ENCODE results near the gene POLR1A. TPM values are rescaled to one million over a fixed set of nuclear protein-coding genes. Genes with fewer than 3 reads are reported as not detected.

The POLR1A gene
- total RNA-seq, 2 donors from 2014 or later: 37.9 to 45.5 TPM

DNA sequence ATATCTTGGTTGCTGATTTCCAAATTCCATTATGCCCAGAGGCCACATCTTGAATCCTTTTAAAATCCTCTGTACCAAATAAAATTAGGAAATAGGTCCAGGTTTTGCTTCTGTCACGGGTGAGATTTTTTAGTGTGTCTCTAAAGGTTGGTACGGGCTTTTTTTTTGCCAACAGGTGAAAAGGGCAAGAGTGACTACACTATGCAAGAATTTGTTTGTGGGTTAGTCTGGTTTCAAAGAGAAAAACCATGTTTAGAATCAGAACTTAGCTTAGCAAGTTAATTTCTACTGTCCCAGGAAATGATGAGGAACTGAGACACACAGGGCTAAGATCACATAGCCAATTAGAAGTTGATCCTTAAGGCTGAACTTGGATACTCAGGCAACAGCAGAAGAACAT, 41.7 kb downstream of the POLR1A start:
- Mint-ChIP-seq H3K4me1 (no peaks in the 10 kb centered on the region), H3K27me3 (ENCODE audit: insufficient read depth) (no peaks in the 10 kb centered on the region), H3K36me3 (ENCODE audit: low read depth) (peaks cover 74% of the 10 kb centered on the region), H3K4me3 (no peak overlapping the region), H3K9me3 (peaks cover 7% of the 10 kb centered on the region), H3K27ac (no peak overlapping the region)
- Histone ChIP-seq H3K9me3 (ENCODE audit: control insufficient read depth, low read length) (peaks cover 21% of the 10 kb centered on the region), H3K36me3 (ENCODE audit: control insufficient read depth, insufficient read depth, low read length) (peaks cover 95% of the 10 kb centered on the region), H3K27ac (ENCODE audit: low read depth, low read length) (no peak overlapping the region), H3K4me1 (ENCODE audit: control insufficient read depth, insufficient read depth, low read length) (no peaks in the 10 kb centered on the region), H3K4me3 (ENCODE audit: low read length) (no peak overlapping the region), H3K27me3 (ENCODE audit: control insufficient read depth, insufficient read depth, low read length, poor library complexity, severe bottlenecking) (no peaks in the 10 kb centered on the region), H3K9ac (ENCODE audit: extremely low read depth, low read length, poor library complexity, severe bottlenecking) (no peak overlapping the region)
- WGBS, 2 experiments (ENCODE audit: insufficient coverage in 1 of 2, insufficient read length in 1 of 2): 88 to 100% methylated on average over 1 to 2 of the region's 2 CpGs
- no peak for TF ChIP-seq CTCF (conservative IDR thresholded peaks at IDR 0.05)
- DNase-seq: no peak

DNA sequence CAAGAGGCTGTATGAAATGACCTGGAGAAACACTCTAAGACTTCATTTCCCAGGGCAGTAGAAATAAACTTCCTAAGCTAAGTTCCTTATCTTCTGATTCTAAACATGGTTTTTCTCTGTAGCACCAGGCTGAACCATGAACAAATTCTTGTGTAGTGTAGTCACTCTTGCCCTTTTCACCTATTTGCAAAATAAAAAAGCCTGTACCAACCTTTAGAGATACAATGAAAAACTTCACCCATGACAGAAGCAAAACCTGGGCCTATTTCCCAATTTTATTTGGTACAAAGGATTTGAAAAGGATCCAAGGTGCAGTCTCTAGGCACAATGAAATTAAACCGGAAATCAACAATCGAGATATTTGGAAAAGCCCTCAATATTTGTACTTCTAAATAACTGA, 43.6 kb downstream of the POLR1A start:
- Mint-ChIP-seq H3K9me3 (peaks cover 7% of the 10 kb centered on the region), H3K4me1 (no peaks in the 10 kb centered on the region), H3K36me3 (ENCODE audit: low read depth) (peaks cover 74% of the 10 kb centered on the region), H3K4me3 (no peak overlapping the region), H3K27me3 (ENCODE audit: insufficient read depth) (no peaks in the 10 kb centered on the region), H3K27ac (no peak overlapping the region)
- Histone ChIP-seq H3K9ac (ENCODE audit: extremely low read depth, low read length, poor library complexity, severe bottlenecking) (no peak overlapping the region), H3K27me3 (ENCODE audit: control insufficient read depth, insufficient read depth, low read length, poor library complexity, severe bottlenecking) (no peaks in the 10 kb centered on the region), H3K4me1 (ENCODE audit: control insufficient read depth, insufficient read depth, low read length) (no peaks in the 10 kb centered on the region), H3K27ac (ENCODE audit: low read depth, low read length) (no peak overlapping the region), H3K9me3 (ENCODE audit: control insufficient read depth, low read length) (peaks cover 21% of the 10 kb centered on the region), H3K36me3 (ENCODE audit: control insufficient read depth, insufficient read depth, low read length) (peaks cover 87% of the 10 kb centered on the region), H3K4me3 (ENCODE audit: low read length) (no peak overlapping the region)
- no peak for TF ChIP-seq CTCF (conservative IDR thresholded peaks at IDR 0.05)
- DNase-seq: no peak
- 98% methylated on average over 2 of the region's 2 CpGs; no CpG with 5 or more reads in 1 of the 2 experiments for WGBS, 2 experiments (ENCODE audit: insufficient coverage in 1 of 2, insufficient read length in 1 of 2)

DNA sequence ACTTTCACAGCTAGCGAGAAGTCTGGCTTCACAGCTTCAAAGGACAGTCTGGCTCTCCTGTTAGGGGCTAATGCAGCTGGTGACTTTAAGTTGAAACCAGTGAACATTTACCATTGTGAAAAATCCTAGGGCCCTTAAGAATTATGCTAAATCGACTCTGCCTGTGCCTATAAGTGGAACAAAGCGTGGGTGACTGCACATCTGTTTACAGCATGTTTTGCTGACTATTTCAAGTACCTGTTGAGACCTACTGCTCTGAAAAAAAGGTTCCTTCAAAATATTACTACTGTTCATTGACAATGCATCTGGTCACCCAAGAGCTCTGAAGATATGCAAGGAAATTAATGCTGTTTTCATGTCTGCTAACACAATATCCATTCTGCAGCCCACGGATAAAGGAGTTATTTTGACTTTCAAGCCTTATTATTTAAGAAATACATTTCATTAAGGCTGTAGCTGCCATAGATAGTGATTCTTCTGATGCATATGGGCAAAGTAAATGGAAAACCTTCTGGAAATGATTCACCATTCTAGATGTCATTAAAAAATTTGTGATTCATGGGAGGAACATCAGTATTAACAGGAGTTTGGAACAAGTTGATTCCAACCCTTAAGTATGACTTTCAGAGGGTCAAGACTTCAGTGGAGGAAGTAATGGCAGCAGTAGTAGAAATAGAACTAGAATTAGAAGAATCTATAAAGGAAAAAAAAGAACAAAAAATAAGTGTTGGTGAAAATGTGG, 48.9 kb downstream of the POLR1A start:
- Histone ChIP-seq H3K4me3 (ENCODE audit: low read length) (no peak overlapping the region), H3K4me1 (ENCODE audit: control insufficient read depth, insufficient read depth, low read length) (no peaks in the 10 kb centered on the region), H3K36me3 (ENCODE audit: control insufficient read depth, insufficient read depth, low read length) (peaks cover 76% of the 10 kb centered on the region), H3K9me3 (ENCODE audit: control insufficient read depth, low read length) (no peaks in the 10 kb centered on the region), H3K27ac (ENCODE audit: low read depth, low read length) (no peak overlapping the region), H3K27me3 (ENCODE audit: control insufficient read depth, insufficient read depth, low read length, poor library complexity, severe bottlenecking) (no peaks in the 10 kb centered on the region), H3K9ac (ENCODE audit: extremely low read depth, low read length, poor library complexity, severe bottlenecking) (no peak overlapping the region)
- H3K27ac Mint-ChIP-seq: no peak overlapping the region
- peaks cover 61% of the 10 kb centered on the region for H3K36me3 Mint-ChIP-seq (ENCODE audit: low read depth)
- H3K4me3 Mint-ChIP-seq: no peak overlapping the region
- H3K27me3 Mint-ChIP-seq (ENCODE audit: insufficient read depth): no peaks in the 10 kb centered on the region
- DNase-seq: no peak
- TF ChIP-seq CTCF (conservative IDR thresholded peaks at IDR 0.05): no peak
- WGBS, 2 experiments (ENCODE audit: insufficient coverage in 1 of 2, insufficient read length in 1 of 2): 93 to 96% methylated on average over 3 to 4 of the region's 4 CpGs
- H3K9me3 Mint-ChIP-seq: no peaks in the 10 kb centered on the region
- no peaks in the 10 kb centered on the region for H3K4me1 Mint-ChIP-seq

All from endodermal cell (in vitro differentiated cells).